Activated T-cell treated with anti-CD3 and anti-CD28 coated beads, Interleukin-2, amount 50 U/mL, for 24 hours (primary cell): ENCODE results near the gene ZNF43.
"Not testable (repeated sequence)": the region's sequence is repeated elsewhere in the genome, so short reads cannot be mapped to it uniquely, and the experiment has no call there.

Experiments
- DNase-seq: peaks from one replicate; pipeline ENCODE4 v3.0.0-alpha.2; 2020
- H3K27ac Mint-ChIP-seq: 2 replicates; pipeline ENCODE4 v1.8.0; 2020; ENCODE audit warnings: mild to moderate bottlenecking, mixed read lengths
- H3K27me3 Mint-ChIP-seq: 2 replicates; pipeline ENCODE4 v1.8.0; 2020; ENCODE audit warnings: mixed read lengths
- H3K36me3 Mint-ChIP-seq: 2 replicates; pipeline ENCODE4 v1.8.0; 2020; ENCODE audit warnings: low read depth, mixed read lengths
- H3K4me1 Mint-ChIP-seq: 2 replicates; pipeline ENCODE4 v1.8.0; 2020; ENCODE audit warnings: low read depth, mixed read lengths
- H3K4me3 Mint-ChIP-seq: 2 replicates; pipeline ENCODE4 v1.8.0; 2020; ENCODE audit warnings: mild to moderate bottlenecking, moderate library complexity, mixed read lengths
- H3K9me3 Mint-ChIP-seq: 2 replicates; pipeline ENCODE4 v1.8.0; 2020; ENCODE audit warnings: mixed read lengths

The ZNF43 gene

GRCh38 chr19:21761547-21761946 lies 74.4 kb downstream of the ZNF43 start:
- not testable (repeated sequence) for DNase-seq, H3K9me3 Mint-ChIP-seq, H3K27me3 Mint-ChIP-seq, H3K4me3 Mint-ChIP-seq, H3K27ac Mint-ChIP-seq
- peaks cover 56% of the 10 kb centered on the region for H3K4me1 Mint-ChIP-seq
- peaks cover 98% of the 10 kb centered on the region for H3K36me3 Mint-ChIP-seq

- Mint-ChIP-seq H3K27me3 (no peaks in the 10 kb centered on the region), H3K27ac (no peak overlapping the region), H3K9me3 (peaks cover 17% of the 10 kb centered on the region), H3K36me3 (peaks cover 98% of the 10 kb centered on the region), H3K4me3 (no peak overlapping the region), H3K4me1 (peaks cover 46% of the 10 kb centered on the region)
- no peak for DNase-seq
These were observed 77.7 kb downstream of the ZNF43 start for GRCh38 chr19:21758296-21758695.

DNA sequence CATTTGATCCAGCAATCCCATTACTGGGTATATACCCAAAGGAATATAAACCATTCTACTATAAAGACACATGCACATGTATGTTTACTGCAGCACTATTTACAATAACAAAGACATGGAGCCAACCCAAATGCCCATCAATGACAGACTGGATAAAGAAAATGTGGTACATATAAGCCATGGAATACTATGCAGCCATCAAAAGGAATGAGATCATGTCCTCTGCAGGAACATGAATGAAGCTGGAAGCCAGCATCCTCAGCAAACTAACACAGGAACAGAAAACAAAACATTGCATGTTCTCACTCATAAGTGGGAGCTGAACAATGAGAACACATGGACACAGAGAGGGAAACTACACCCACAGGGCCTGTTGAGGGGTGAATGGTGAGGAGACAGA lies 80.4 kb downstream of the ZNF43 start:
- H3K36me3 Mint-ChIP-seq = peaks cover 99% of the 10 kb centered on the region
- peaks cover 33% of the 10 kb centered on the region for H3K4me1 Mint-ChIP-seq
- peaks cover 14% of the 10 kb centered on the region for H3K9me3 Mint-ChIP-seq
- not testable (repeated sequence) for DNase-seq, H3K27me3 Mint-ChIP-seq, H3K4me3 Mint-ChIP-seq, H3K27ac Mint-ChIP-seq
